HG02981 (cell line): ENCODE results near the gene PGAM5.
"Not testable (repeated sequence)": the region's sequence is repeated elsewhere in the genome, so short reads cannot be mapped to it uniquely, and the experiment has no call there.

Experiments used
- ATAC-seq: cut with Tn5 transposase; IDR thresholded peaks from one replicate; pipeline ENCODE4 v1.9.1; 2021; ENCODE audit warnings: mild to moderate bottlenecking, moderate library complexity; ENCODE audit not compliant: unreplicated experiment

The PGAM5 gene

GRCh38 chr12:132687211-132688164 lies 23.2 kb upstream of the PGAM5 start, which contains the start of the genes POLE and PXMP2:
Gene POLE (minus strand): TSS chr12:132687342. CDS start chr12:132687315, 27 bp downstream.
Gene PXMP2 (plus strand): TSS chr12:132687587. CDS start chr12:132687671, 84 bp downstream.
- ATAC-seq = peak; percentile 85

GRCh38 chr12:132689227-132689626 lies 21.4 kb upstream of the PGAM5 start:
- ATAC-seq = no peak

GRCh38 chr12:132690112-132690511 lies 20.5 kb upstream of the PGAM5 start:
- no peak for ATAC-seq

- ATAC-seq = not testable (repeated sequence)
Observed at GRCh38 chr12:132692030-132692429, 18.6 kb upstream of the PGAM5 start.

GRCh38 chr12:132694888-132695287 lies 15.8 kb upstream of the PGAM5 start:
- not testable (repeated sequence) for ATAC-seq

- no peak for ATAC-seq
Observed at GRCh38 chr12:132695431-132695830, 15.2 kb upstream of the PGAM5 start.

GRCh38 chr12:132698341-132698740 lies 12.3 kb upstream of the PGAM5 start:
- no peak for ATAC-seq

GRCh38 chr12:132700212-132700822 lies 10.3 kb upstream of the PGAM5 start:
- no peak for ATAC-seq

GRCh38 chr12:132702640-132703039 lies 8.0 kb upstream of the PGAM5 start:
- no peak for ATAC-seq

- no peak for ATAC-seq
Observed at GRCh38 chr12:132703641-132704040, 7.0 kb upstream of the PGAM5 start.

GRCh38 chr12:132707241-132707640 lies 3.4 kb upstream of the PGAM5 start:
- no peak for ATAC-seq

GRCh38 chr12:132708150-132708549 lies 2.5 kb upstream of the PGAM5 start:
- ATAC-seq = no peak

GRCh38 chr12:132710043-132710404 lies 618 bp upstream of the PGAM5 start:
- ATAC-seq = peak; percentile 27

GRCh38 chr12:132711080-132711843 lies 620 bp downstream of the PGAM5 start:
- ATAC-seq = peak; percentile 20

GRCh38 chr12:132713123-132713522 lies 2.5 kb downstream of the PGAM5 start:
- ATAC-seq = no peak

GRCh38 chr12:132715874-132716273 lies 5.2 kb downstream of the PGAM5 start:
- no peak for ATAC-seq

- ATAC-seq = no peak
Observed at GRCh38 chr12:132716356-132716755, 5.7 kb downstream of the PGAM5 start.

GRCh38 chr12:132717011-132717410 lies 6.4 kb downstream of the PGAM5 start:
- ATAC-seq = no peak

GRCh38 chr12:132717531-132718387 lies 7.1 kb downstream of the PGAM5 start:
- no peak for ATAC-seq

- ATAC-seq = no peak
Observed at GRCh38 chr12:132718644-132719043, 8.0 kb downstream of the PGAM5 start.
